ENCODE results near the gene FYN. TPM values are rescaled to one million over a fixed set of nuclear protein-coding genes. Genes with fewer than 3 reads are reported as not detected.

The FYN gene
- total RNA-seq: 10 to 100 TPM; 56.3 to 96.4 (median 81.8) TPM

DNA sequence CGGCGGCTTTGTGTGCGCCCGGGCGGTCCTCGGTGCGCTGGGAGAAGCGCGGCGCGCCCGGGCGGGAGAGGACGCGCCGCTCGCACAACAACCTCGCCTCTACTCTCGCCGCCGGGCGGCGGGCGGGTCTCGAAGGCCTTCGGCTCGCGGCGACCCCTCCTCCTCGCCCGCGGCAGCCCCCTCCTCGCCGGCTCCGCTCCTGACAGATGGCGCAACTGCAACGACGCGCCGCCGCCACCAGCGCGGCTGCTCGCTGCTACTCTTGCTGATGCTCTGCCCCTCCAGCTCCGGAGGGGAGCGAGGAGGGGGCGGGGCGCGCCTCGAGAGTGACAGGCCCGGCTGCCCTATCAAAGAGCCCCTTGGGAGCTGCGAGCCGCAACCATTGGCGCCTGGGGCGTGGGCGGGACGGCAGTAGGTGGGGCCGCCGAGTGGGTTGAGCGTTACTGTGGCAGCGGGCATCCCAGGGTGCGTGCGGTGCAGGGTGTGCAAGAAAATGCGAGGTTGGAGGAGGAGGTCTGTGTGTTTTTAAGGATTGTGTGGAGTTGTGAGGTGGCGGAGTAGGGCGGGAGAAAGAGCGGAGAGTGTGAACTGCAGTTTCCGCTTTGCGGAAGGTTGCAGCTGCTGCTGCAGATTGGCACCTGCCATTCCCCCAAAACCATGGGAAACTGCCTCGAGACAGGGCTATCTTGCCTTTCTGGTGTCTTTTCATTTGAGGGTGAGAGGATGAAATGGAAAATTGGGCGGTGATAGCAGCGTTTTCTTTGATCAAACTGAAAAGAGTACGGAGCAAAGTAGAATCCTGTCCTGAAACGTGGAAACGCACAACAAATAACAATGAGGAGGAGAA, at the start of gene FYN:
TSS of gene FYN (minus strand) at position 275 of the 847 bp plus-strand sequence. CDS start 153,401 bp downstream, outside the sequence.
- peak; percentile 97 to 100 for DNase-seq (ENCODE audit: low spot score in 2 of 2)
- intact Hi-C loops (cut with DNase I; ENCODE audit: low total_unique reads): no loop called here
- peak within 1 kb of the TSS; percentile 66 for H3K4me3 ChIP-seq (ENCODE audit: low read depth, poor library complexity, severe bottlenecking)
- 0 to 1% methylated on average over 38 to 70 of the region's 75 CpGs for WGBS, 2 donors
- TF ChIP-seq, protein P1, sequence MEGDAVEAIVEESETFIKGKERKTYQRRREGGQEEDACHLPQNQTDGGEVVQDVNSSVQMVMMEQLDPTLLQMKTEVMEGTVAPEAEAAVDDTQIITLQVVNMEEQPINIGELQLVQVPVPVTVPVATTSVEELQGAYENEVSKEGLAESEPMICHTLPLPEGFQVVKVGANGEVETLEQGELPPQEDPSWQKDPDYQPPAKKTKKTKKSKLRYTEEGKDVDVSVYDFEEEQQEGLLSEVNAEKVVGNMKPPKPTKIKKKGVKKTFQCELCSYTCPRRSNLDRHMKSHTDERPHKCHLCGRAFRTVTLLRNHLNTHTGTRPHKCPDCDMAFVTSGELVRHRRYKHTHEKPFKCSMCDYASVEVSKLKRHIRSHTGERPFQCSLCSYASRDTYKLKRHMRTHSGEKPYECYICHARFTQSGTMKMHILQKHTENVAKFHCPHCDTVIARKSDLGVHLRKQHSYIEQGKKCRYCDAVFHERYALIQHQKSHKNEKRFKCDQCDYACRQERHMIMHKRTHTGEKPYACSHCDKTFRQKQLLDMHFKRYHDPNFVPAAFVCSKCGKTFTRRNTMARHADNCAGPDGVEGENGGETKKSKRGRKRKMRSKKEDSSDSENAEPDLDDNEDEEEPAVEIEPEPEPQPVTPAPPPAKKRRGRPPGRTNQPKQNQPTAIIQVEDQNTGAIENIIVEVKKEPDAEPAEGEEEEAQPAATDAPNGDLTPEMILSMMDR (IDR thresholded peaks at IDR 0.05): no peak
- peak in 1 of 2 donors; percentile 82 for TF ChIP-seq POLR2A (IDR thresholded peaks at IDR 0.05)

DNA sequence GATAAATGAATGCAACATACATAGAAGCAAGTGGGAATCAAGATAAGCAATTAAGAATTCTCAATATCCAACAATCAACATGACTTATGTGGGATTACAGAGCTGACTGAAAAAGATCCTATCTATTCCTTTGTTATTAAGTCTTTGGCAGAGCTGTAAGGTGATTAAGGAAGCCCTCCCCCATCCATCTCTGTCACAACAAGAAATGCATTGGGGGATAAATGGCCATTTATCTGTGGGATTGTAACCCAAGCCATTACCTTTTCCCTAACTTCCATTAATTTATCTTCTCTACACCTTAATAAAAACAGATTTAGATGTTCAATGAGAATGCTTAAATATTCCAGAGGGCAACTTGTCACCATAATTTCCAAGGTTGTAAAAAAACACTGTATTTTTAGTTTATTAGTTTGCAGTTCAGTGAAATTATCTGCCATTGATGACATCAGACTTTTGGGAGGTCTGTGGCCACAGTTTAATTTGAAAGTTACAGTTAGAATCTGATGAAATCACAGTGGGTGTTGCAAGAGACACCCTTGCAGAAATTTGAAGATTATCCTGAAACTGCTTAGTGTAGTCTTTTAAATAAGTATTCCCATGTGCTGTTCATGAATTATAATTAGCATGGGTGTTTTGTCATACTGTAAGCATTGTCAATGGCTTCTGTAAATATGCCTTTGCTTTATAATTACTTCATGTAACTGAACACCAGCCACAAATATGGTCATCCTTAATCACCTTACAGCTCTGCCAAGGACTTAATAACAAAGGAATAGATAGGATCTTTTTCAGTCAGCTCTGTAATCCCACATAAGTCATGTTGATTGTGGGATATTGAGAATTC, 49.4 kb upstream of the FYN start:
- no peak for DNase-seq (ENCODE audit: low spot score in 2 of 2)
- TF ChIP-seq POLR2A (IDR thresholded peaks at IDR 0.05): no peak
- TF ChIP-seq, protein P1 (IDR thresholded peaks at IDR 0.05): no peak
- intact Hi-C loops (cut with DNase I; ENCODE audit: low total_unique reads): no loop called here
- no peak overlapping the region for H3K4me3 ChIP-seq (ENCODE audit: low read depth, poor library complexity, severe bottlenecking)

DNA sequence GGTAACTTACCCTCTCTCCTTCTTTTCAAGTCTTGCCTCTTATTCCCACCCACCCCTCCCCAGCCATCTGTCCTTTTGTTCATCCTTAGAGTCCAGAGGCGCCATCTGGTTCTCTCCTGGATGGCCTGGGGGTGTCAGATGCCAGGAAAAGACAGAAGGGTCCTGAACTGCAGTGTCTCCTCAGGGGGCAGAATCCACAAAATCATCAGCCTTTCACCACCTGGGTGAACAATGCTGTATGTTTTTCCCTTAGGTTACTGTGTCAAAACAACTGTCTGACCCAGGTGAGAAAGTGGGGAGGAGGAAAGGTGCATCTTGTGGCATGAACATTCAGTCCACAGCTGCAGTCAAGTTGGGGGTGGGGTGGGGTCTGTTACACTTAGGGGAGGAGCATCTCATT, 47.9 kb upstream of the FYN start:
- no peak overlapping the region for H3K4me3 ChIP-seq (ENCODE audit: low read depth, poor library complexity, severe bottlenecking)
- no peak for DNase-seq (ENCODE audit: low spot score in 2 of 2)
- TF ChIP-seq, protein P1 (IDR thresholded peaks at IDR 0.05): no peak
- TF ChIP-seq POLR2A (IDR thresholded peaks at IDR 0.05): no peak
- intact Hi-C loops (cut with DNase I; ENCODE audit: low total_unique reads): no loop called here
- WGBS, 2 donors: 94% methylated on average over 1 of the region's 1 CpG

DNA sequence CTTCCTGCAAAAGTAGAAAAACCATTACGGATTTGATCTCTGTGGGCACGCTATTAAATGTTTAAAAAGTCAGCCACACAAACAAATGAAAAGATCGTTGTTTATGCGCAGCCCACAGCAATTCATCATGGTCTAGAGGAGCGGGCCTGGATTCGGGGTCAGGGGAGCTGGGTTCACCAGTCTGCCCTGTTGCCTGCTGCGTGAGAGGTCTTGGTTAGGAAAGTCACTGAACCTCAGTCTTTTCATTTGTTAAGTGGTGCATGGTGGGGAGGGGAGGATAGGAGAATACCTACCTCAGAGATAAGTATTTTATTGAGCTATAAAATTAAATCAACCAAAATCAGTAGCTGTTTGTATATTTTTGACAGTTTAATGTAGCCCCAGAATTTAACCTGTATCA, 47.3 kb upstream of the FYN start:
- DNase-seq (ENCODE audit: low spot score in 2 of 2): no peak
- intact Hi-C loops (cut with DNase I; ENCODE audit: low total_unique reads): no loop called here
- H3K4me3 ChIP-seq (ENCODE audit: low read depth, poor library complexity, severe bottlenecking): no peak overlapping the region
- 93 to 98% methylated on average over 7 of the region's 7 CpGs for WGBS, 2 donors
- TF ChIP-seq POLR2A (IDR thresholded peaks at IDR 0.05): no peak
- TF ChIP-seq, protein P1 (IDR thresholded peaks at IDR 0.05): no peak

DNA sequence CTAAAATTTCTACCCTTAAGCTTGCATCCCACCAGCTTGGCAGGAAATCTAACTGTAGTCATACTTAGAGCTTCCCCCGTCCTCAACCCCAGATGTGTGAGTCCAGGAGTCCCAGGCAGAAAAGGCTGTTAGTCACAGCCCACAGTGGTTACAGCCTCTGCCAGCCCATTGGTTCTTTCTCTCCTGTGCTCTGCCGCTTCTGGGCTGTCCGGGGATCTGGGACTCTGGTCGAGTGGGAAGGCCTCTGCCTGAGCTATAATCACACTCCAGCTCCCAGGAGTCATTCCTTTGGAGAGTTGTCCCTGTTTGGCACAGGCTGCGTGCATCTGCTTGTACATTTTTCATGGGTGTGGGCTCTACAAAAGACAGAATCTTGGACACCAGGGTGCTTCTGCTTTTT, 45.6 kb upstream of the FYN start:
- TF ChIP-seq, protein P1 (IDR thresholded peaks at IDR 0.05): no peak
- TF ChIP-seq POLR2A (IDR thresholded peaks at IDR 0.05): no peak
- no peak overlapping the region for H3K4me3 ChIP-seq (ENCODE audit: low read depth, poor library complexity, severe bottlenecking)
- DNase-seq (ENCODE audit: low spot score in 2 of 2): peak in 1 of 2 donors; percentile 24
- intact Hi-C loops (cut with DNase I; ENCODE audit: low total_unique reads): no loop called here
- 36 to 50% methylated on average over 5 of the region's 5 CpGs for WGBS, 2 donors
